K562 (cell line): ENCODE data around the gene SH2D4B.

Experiments used
- CTCF ChIP-seq, 3 experiments: IDR thresholded peaks in 2 of 3; conservative IDR thresholded peaks in 1 of 3; 2 replicates each; pipeline ENCODE4 v1.5.1; 2011 to 2012; ENCODE audit warnings: low read length in 3 of 3, mild to moderate bottlenecking in 3 of 3, control low read depth in 2 of 3, improper control_type of control experiment in 1 of 3, inconsistent platforms in 1 of 3, low read depth in 1 of 3, mixed read lengths in 1 of 3, moderate library complexity in 1 of 3; ENCODE audit not compliant: insufficient read depth in 2 of 3
- HNRNPH1 ChIP-seq: fragments of 200-400 bp; formaldehyde crosslinking; optimal IDR thresholded peaks from 2 replicates; pipeline ENCODE3; 2017; ENCODE audit warnings: low read depth, mild to moderate bottlenecking, low read length, moderate library complexity

GRCh38 chr10:80655898-80656297 lies 118.2 kb downstream of the SH2D4B start:
- TF ChIP-seq CTCF (IDR thresholded peaks at IDR 0.05 in 2 of 3, conservative IDR thresholded peaks at IDR 0.05 in 1 of 3; ENCODE audit: insufficient read depth in 2 of 3, low read depth in 1 of 3, low read length in 3 of 3) (no peak), HNRNPH1 (no peak)
